Liver (tissue), 3 donors: ENCODE measurements around the gene RAB3GAP2.
"Not testable (repeated sequence)": the region's sequence is repeated elsewhere in the genome, so short reads cannot be mapped to it uniquely, and the experiment has no call there.

ENCODE experiments used
- CTCF ChIP-seq: fragments of 150-350 bp; IDR thresholded peaks from 2 replicates; pipeline ENCODE4 v1.5.1; 2017; ENCODE audit warnings: improper control_type of control experiment, low read depth, low read length; ENCODE audit not compliant: missing input control
- EGR1 ChIP-seq, 2 donors: IDR thresholded peaks; 2 replicates each; pipeline ENCODE4 v1.6.1; 2016 to 2018; ENCODE audit warnings: antibody characterized with exemption in 2 of 2, low read depth in 2 of 2
- FOXA1 ChIP-seq: IDR thresholded peaks from 2 replicates; pipeline ENCODE4 v1.6.1; 2016; ENCODE audit warnings: antibody characterized with exemption
- GABPA ChIP-seq, 2 donors: IDR thresholded peaks in 1 of 2; conservative IDR thresholded peaks in 1 of 2; 2 replicates each; pipeline ENCODE4 v1.6.1; 2016; ENCODE audit warnings: antibody characterized with exemption in 2 of 2, mild to moderate bottlenecking in 1 of 2, moderate library complexity in 1 of 2
- JUND ChIP-seq, 2 donors: IDR thresholded peaks; 2 replicates each; pipeline ENCODE4 v1.6.1; 2016; ENCODE audit warnings: antibody characterized with exemption in 2 of 2
- MAX ChIP-seq: IDR thresholded peaks from 2 replicates; pipeline ENCODE4 v1.6.1; 2016; ENCODE audit warnings: antibody characterized with exemption
- RAD21 ChIP-seq, 2 donors: IDR thresholded peaks; 2 replicates each; pipeline ENCODE4 v1.6.1; 2016; ENCODE audit warnings: antibody characterized with exemption in 2 of 2, mild to moderate bottlenecking in 2 of 2
- REST ChIP-seq: IDR thresholded peaks from 2 replicates; pipeline ENCODE4 v1.6.1; 2016; ENCODE audit warnings: antibody characterized with exemption, mild to moderate bottlenecking
- RXRA ChIP-seq, 2 donors: IDR thresholded peaks; 2 replicates each; pipeline ENCODE4 v1.6.1; 2017 to 2018; ENCODE audit warnings: antibody characterized with exemption in 2 of 2, mild to moderate bottlenecking in 1 of 2
- SP1 ChIP-seq: IDR thresholded peaks from 2 replicates; pipeline ENCODE4 v1.6.1; 2018; ENCODE audit warnings: antibody characterized with exemption, mild to moderate bottlenecking
- TAF1 ChIP-seq: conservative IDR thresholded peaks from 2 replicates; pipeline ENCODE4 v1.6.1; 2016; ENCODE audit warnings: antibody characterized with exemption, mild to moderate bottlenecking
- YY1 ChIP-seq: IDR thresholded peaks from 2 replicates; pipeline ENCODE4 v1.6.1; 2016; ENCODE audit warnings: antibody characterized with exemption, mild to moderate bottlenecking
- ZBTB33 ChIP-seq: IDR thresholded peaks from 2 replicates; pipeline ENCODE4 v1.6.1; 2016; ENCODE audit warnings: antibody characterized with exemption
- donor health status: healthy.
- donor health status: healthy.

GRCh38 chr1:220204758-220205157 lies 67.5 kb downstream of the RAB3GAP2 start:
- TF ChIP-seq JUND (IDR thresholded peaks at IDR 0.05); MAX; CTCF; TAF1; SP1; REST; YY1; ZBTB33; GABPA (IDR thresholded peaks at IDR 0.05 in 1 of 2, conservative IDR thresholded peaks at IDR 0.05 in 1 of 2); EGR1 (IDR thresholded peaks at IDR 0.05; ENCODE audit: low read depth in 2 of 2); RAD21 (IDR thresholded peaks at IDR 0.05); FOXA1; RXRA (IDR thresholded peaks at IDR 0.05): not testable (repeated sequence)
